C4-2B (cell line): ENCODE results near the gene THRB.
"Not testable (repeated sequence)": the region's sequence is repeated elsewhere in the genome, so short reads cannot be mapped to it uniquely, and the experiment has no call there.

Experiments
- H3K27ac ChIP-seq: fragments of 450-650 bp; 2 replicates; pipeline ENCODE4 v1.5.1; 2017
- CTCF ChIP-seq: fragments of 450-650 bp; conservative IDR thresholded peaks from 2 replicates; pipeline ENCODE4 v1.5.1; 2017; ENCODE audit warnings: mild to moderate bottlenecking
- ZFX ChIP-seq: fragments of 450-650 bp; IDR thresholded peaks from 2 replicates; pipeline ENCODE4 v1.6.1; 2017

The THRB gene

DNA sequence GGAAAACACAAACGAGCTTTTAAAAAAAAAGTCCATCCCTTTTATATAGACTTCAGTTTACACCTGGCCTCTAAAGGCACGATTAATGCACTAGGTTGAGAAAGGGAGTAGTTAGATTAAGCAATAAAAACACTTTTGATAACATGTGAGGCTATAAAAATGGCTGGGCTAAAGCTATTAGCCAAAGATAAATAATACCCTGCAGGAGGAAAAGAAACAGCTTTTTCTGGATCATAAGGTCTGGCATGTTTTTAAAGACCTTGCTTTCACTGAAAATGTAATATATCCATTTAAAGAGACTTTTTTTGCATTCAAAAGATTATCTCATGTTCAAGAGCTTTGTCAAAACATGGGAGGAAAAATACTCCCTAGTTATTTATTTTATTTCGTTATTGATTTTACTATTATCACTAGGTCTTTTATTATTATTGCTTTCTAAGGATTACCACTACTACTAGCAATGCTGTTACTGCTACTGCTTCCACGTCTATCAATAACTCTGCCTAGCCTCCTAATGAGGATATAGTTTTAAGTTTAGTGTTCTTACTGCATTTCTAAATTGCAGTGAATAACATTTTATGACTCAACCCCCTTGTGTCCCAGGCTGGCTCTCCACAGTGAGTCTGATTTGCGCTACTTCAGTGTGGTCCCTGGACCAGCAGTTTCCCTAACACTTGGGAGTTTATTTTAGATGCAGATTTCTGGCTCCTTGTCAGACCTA lies 93.4 kb downstream of the THRB start:
- TF ChIP-seq ZFX (no peak), CTCF (no peak)
- H3K27ac ChIP-seq: no peak overlapping the region

GRCh38 chr3:24400450-24400849 lies 94.2 kb downstream of the THRB start:
- TF ChIP-seq CTCF (no peak), ZFX (no peak)
- no peak overlapping the region for H3K27ac ChIP-seq

DNA sequence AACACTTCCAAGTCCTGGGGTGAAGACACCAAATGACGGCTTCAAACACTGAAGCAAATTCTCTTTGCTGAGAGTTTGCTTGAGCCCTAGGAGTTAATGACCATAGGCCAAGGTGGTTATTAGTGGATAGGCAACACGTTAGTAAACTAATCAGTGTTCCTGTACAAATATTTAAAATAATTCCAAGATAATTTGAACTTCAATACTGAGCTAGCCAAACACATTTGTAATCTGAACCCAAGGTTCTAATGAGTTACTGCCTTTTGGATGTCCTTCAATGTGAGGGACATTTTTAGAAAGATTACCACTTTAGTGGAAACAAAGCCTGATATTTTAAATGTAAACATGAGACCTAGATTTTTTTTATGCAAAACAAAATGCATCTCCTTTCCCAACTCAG lies 94.6 kb downstream of the THRB start:
- TF ChIP-seq CTCF: no peak
- no peak for TF ChIP-seq ZFX

GRCh38 chr3:24399614-24400013 lies 95.0 kb downstream of the THRB start:
- no peak overlapping the region for H3K27ac ChIP-seq
- TF ChIP-seq ZFX (no peak), CTCF (no peak)

More for the DNA sequence above, 94.6 kb downstream of the THRB start:
- no peak overlapping the region for H3K27ac ChIP-seq

GRCh38 chr3:24398712-24399111 lies 95.9 kb downstream of the THRB start:
- H3K27ac ChIP-seq: not testable (repeated sequence)

DNA sequence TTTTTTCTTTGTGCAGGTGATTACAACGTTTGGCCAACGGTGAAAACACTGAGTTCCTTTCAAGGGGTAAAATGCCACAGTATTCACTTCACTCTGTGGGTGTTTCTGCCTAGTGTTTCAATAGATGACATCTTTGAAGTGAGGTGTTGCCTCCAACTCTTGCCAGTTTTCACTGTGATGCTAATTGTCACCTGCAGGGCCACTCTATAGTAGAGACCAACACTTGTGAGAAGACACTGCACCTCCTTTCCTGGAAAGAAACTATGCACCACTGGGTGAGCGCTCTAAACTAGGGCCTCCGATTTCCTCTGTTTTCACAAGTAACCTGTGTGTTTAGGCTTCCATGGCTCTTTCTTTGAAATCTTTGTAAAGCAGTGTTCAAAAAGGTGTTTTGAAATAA lies 98.3 kb downstream of the THRB start:
- no peak for TF ChIP-seq CTCF
- TF ChIP-seq ZFX: no peak
- no peak overlapping the region for H3K27ac ChIP-seq

DNA sequence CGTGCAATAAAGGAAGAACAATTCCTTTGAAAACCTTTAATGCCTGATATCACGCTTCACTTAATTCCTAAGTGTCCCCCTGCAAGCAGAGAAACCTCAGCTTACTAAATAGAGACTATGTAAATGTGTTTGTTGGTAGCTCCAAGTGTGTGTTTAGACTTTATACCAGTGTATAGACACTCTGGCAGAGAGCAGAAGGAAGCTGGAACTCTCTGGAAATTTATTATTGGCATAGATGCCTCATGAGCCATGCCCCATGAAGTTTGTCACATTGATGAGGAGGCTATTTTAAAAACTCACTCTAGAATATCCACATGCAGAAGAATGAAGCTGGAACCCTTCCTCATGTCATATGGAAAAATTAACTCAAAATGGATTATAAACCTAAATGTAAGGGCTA lies 99.9 kb downstream of the THRB start:
- H3K27ac ChIP-seq: no peak overlapping the region
- TF ChIP-seq CTCF: no peak
- TF ChIP-seq ZFX: no peak

DNA sequence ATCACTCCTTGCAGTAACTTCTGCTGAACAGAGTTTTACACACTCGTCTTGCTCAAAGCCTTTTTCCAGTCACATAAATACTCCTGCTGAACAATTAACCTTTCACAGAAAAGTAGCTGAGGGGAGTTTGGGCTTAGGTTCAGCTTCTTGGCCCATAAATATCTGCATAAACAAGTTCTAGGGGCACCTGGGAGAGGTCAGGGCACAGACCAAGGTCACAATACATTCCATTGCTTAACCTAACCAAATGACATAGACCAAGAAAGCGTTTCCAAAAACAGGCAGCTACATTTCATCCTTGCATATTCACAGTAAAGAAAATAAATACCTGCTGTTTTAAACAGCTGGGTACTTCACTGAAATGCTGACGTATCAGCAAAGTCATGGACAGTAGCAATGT lies 101.3 kb downstream of the THRB start:
- no peak overlapping the region for H3K27ac ChIP-seq
- no peak for TF ChIP-seq ZFX
- TF ChIP-seq CTCF: no peak
